GM19043 (cell line): ENCODE data around the gene KCNH8.

ENCODE experiments used
- ATAC-seq: cut with Tn5 transposase; IDR thresholded peaks from one replicate; pipeline ENCODE4 v1.9.1; 2021; ENCODE audit warnings: low read depth; ENCODE audit not compliant: unreplicated experiment

KCNH8 gene

GRCh38 chr3:19457449-19457848 lies 309.1 kb downstream of the KCNH8 start:
- no peak for ATAC-seq

GRCh38 chr3:19467761-19468160 lies 319.5 kb downstream of the KCNH8 start:
- ATAC-seq, result no peak

- ATAC-seq, result no peak
These were observed 322.8 kb downstream of the KCNH8 start for GRCh38 chr3:19471138-19471537.

- ATAC-seq, result no peak
These were observed 325.8 kb downstream of the KCNH8 start for GRCh38 chr3:19473971-19474580.

- ATAC-seq, result no peak
These were observed 328.0 kb downstream of the KCNH8 start for GRCh38 chr3:19476281-19476680.

- ATAC-seq, result no peak
These were observed 337.0 kb downstream of the KCNH8 start for GRCh38 chr3:19485267-19485666.

- ATAC-seq, result no peak
These were observed 339.1 kb downstream of the KCNH8 start for GRCh38 chr3:19487386-19487785.

GRCh38 chr3:19488939-19489338 lies 340.6 kb downstream of the KCNH8 start:
- ATAC-seq, result no peak

GRCh38 chr3:19489936-19490335 lies 341.6 kb downstream of the KCNH8 start:
- ATAC-seq, result no peak

- no peak for ATAC-seq
These were observed 357.9 kb downstream of the KCNH8 start for GRCh38 chr3:19506171-19506570.

- ATAC-seq, result no peak
These were observed 374.0 kb downstream of the KCNH8 start for GRCh38 chr3:19522305-19522704.

- no peak for ATAC-seq
These were observed 377.8 kb downstream of the KCNH8 start for GRCh38 chr3:19526071-19526470.

- ATAC-seq, result no peak
These were observed 379.4 kb downstream of the KCNH8 start for GRCh38 chr3:19527746-19528145.

GRCh38 chr3:19531426-19531825 lies 383.1 kb downstream of the KCNH8 start:
- ATAC-seq, result no peak

- peak; percentile 52 for ATAC-seq
These were observed 391.4 kb downstream of the KCNH8 start for GRCh38 chr3:19539518-19540392.

GRCh38 chr3:19540464-19540863 lies 392.2 kb downstream of the KCNH8 start:
- peak; percentile 40 for ATAC-seq

GRCh38 chr3:19541284-19541683 lies 393.0 kb downstream of the KCNH8 start:
- ATAC-seq, result no peak

GRCh38 chr3:19543212-19543841 lies 395.0 kb downstream of the KCNH8 start:
- peak; percentile 40 for ATAC-seq

GRCh38 chr3:19547665-19548464 lies 399.6 kb downstream of the KCNH8 start:
- ATAC-seq, result no peak

- ATAC-seq, result peak; percentile 93
These were observed 411.6 kb downstream of the KCNH8 start for GRCh38 chr3:19559724-19560442.
